ENCODE measurements around the gene TSEN54. TPM values are rescaled to one million over a fixed set of nuclear protein-coding genes. Genes with fewer than 3 reads are reported as not detected.

The TSEN54 gene
- total RNA-seq, 1 donor from 2014 or later: 25.3 TPM

DNA sequence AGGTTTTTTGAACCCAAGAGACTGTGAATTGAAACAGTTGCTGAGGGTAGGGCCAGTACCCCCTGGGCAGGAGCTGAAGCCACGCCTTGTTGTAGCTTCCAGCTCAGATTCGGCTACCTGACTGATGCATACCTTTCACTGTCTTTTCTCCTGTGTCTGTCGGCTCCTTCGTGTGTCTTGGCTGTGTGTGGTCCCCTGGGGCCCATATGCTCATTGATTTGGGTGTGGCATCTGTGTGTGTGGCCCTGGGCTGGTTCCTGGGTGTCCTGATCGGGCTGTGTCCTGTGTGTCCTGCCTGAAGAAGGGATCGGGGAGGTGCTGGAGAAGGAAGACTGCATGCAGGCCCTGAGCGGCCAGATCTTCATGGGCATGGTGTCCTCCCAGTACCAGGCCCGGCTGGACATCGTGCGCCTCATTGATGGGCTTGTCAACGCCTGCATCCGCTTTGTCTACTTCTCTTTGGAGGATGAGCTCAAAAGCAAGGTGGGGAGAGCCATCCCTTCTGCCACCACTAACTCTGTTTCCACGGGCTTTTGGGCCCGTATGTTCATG, 21.9 kb upstream of the TSEN54 start:
- H3K27me3 ChIP-seq (ENCODE audit: control insufficient read depth, insufficient read depth, low read length): no peaks in the 10 kb centered on the region
- DNase-seq (ENCODE audit: low read depth) (no peak), FAIRE-seq (no peak)
- TF ChIP-seq, protein P1, sequence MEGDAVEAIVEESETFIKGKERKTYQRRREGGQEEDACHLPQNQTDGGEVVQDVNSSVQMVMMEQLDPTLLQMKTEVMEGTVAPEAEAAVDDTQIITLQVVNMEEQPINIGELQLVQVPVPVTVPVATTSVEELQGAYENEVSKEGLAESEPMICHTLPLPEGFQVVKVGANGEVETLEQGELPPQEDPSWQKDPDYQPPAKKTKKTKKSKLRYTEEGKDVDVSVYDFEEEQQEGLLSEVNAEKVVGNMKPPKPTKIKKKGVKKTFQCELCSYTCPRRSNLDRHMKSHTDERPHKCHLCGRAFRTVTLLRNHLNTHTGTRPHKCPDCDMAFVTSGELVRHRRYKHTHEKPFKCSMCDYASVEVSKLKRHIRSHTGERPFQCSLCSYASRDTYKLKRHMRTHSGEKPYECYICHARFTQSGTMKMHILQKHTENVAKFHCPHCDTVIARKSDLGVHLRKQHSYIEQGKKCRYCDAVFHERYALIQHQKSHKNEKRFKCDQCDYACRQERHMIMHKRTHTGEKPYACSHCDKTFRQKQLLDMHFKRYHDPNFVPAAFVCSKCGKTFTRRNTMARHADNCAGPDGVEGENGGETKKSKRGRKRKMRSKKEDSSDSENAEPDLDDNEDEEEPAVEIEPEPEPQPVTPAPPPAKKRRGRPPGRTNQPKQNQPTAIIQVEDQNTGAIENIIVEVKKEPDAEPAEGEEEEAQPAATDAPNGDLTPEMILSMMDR (IDR thresholded peaks at IDR 0.05; ENCODE audit: insufficient read depth, low read length, severe bottlenecking): no peak
- no peak overlapping the region for H3K4me3 ChIP-seq (ENCODE audit: low read depth, low read length)
- peaks cover 18% of the 10 kb centered on the region for H3K36me3 ChIP-seq (ENCODE audit: control insufficient read depth, insufficient read depth, low read length)

DNA sequence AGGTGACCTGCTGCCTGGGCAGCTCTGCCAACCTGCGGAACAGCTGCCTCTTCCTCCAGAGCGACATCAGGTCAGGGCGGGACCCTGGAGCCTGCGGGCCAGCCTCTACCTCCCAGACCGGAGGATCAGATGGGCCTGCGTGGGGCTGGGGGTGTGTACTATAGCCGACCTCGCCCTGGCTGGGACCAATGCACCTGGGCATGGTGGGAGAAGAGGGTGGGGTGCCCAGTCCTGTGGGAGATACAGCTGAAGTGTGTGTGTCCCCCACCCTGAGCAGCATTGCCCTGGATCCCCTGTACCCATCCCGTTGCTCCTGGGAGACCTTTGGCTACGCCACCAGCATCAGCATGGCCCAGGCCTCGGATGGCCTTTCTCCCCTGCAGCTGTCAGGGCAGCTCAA, 20.3 kb upstream of the TSEN54 start:
- Histone ChIP-seq H3K36me3 (ENCODE audit: control insufficient read depth, insufficient read depth, low read length) (peaks cover 18% of the 10 kb centered on the region), H3K27me3 (ENCODE audit: control insufficient read depth, insufficient read depth, low read length) (no peaks in the 10 kb centered on the region), H3K4me3 (ENCODE audit: low read depth, low read length) (no peak overlapping the region)
- FAIRE-seq: no peak
- TF ChIP-seq, protein P1 (IDR thresholded peaks at IDR 0.05; ENCODE audit: insufficient read depth, low read length, severe bottlenecking): no peak
- DNase-seq (ENCODE audit: low read depth): no peak

DNA sequence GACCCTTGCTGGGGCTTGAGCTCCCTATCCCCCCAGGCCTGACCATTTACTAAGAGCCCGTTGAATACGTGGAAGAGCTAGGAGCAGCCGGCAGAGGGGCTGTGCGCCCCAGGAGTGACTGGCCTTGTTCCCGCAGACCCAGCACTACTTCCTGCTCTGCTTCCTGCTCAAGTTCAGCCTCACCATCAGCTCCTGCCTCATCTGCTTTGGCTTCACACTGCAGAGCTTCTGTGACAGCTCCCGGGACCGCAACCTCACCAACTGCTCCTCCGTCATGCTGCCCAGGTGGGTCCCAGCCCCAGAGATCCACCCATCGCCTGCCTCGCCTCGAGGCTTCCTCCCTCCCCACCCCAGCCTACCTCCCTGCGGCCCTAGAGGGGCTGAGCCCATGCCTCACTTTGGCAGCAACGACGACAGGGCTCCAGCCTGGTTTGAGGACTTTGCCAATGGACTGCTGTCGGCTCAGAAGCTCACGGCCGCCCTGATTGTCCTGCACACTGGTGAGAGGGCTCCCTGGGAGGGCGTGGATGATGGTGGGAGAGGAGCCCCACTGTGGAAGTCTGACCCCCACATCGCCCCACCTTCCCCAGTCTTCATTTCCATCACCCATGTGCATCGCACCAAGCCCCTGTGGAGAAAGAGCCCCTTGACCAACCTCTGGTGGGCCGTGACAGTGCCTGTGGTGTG, 18.1 kb upstream of the TSEN54 start:
- DNase-seq (ENCODE audit: low read depth): no peak
- Histone ChIP-seq H3K4me3 (ENCODE audit: low read depth, low read length) (no peak overlapping the region), H3K27me3 (ENCODE audit: control insufficient read depth, insufficient read depth, low read length) (no peaks in the 10 kb centered on the region), H3K36me3 (ENCODE audit: control insufficient read depth, insufficient read depth, low read length) (peaks cover 15% of the 10 kb centered on the region)
- TF ChIP-seq, protein P1 (IDR thresholded peaks at IDR 0.05; ENCODE audit: insufficient read depth, low read length, severe bottlenecking): no peak
- FAIRE-seq: no peak

DNA sequence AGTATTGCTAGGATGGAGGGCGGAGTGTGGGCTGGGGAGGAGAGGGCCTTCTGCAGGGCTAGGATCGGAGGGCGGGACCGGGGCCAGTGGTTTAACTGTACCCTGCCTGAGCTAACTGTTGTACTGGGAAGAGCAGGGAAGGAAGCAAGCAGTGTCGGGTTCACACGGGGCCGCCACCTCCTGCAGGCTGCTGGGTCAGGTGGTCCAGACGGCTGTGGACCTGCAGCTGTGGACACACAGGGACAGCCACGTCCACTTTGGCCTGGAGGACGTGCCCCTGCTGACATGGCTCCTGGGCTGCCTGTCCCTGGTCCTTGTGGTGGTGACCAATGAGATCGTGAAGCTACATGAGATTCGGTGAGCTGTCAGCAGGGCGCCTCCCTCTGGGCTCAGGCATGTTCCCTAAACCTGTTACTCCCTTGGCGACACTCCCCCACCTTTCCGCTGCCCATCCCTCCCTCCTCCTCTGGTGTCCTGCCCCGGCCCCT, 17.6 kb upstream of the TSEN54 start:
- H3K4me3 ChIP-seq (ENCODE audit: low read depth, low read length): no peak overlapping the region
- H3K27me3 ChIP-seq (ENCODE audit: control insufficient read depth, insufficient read depth, low read length): no peaks in the 10 kb centered on the region
- FAIRE-seq (peak; percentile 13), DNase-seq (ENCODE audit: low read depth) (no peak)
- TF ChIP-seq, protein P1 (IDR thresholded peaks at IDR 0.05; ENCODE audit: insufficient read depth, low read length, severe bottlenecking): peak; percentile 22
- H3K36me3 ChIP-seq (ENCODE audit: control insufficient read depth, insufficient read depth, low read length): peaks cover 18% of the 10 kb centered on the region

DNA sequence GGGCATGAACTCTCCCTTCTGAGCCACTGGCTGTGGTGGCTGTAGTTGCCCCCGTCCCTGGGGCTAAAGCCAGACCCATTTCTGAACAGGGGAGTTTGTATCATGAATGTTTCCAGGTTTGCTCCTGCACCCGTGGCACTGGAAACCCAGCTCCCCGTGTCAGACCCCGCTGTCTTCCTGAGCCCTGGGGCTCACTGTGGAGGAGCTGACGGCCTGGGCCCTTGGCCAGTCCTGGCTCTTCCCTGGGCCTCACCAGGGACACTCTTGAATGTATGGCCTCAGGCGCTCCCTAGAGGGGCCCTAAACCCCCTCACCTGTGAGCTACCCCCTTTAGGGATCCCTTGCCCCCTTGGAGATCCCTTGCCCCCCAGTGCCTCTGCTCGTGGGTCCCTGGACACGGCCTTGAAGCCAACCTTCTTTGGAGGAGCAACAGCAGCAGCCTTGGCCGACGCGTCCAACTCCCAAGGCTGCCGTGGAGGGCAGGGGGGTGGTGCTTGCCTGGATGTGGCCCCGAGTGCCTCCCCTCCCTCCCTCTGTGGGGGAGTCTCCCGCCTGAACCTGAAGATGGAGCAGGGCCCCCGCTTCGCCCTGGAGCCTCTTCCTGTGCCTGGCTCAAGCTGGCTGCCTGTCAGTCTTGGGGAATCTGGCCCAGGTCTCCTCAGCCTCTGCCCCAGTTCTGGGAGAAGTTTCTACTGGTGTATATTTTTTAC, 16.9 kb upstream of the TSEN54 start:
- peaks cover 18% of the 10 kb centered on the region for H3K36me3 ChIP-seq (ENCODE audit: control insufficient read depth, insufficient read depth, low read length)

More for the DNA sequence above, 16.9 kb upstream of the TSEN54 start:
- DNase-seq (ENCODE audit: low read depth): no peak
- TF ChIP-seq, protein P1 (IDR thresholded peaks at IDR 0.05; ENCODE audit: insufficient read depth, low read length, severe bottlenecking): no peak
- no peak for FAIRE-seq
- Histone ChIP-seq H3K4me3 (ENCODE audit: low read depth, low read length) (no peak overlapping the region), H3K27me3 (ENCODE audit: control insufficient read depth, insufficient read depth, low read length) (no peaks in the 10 kb centered on the region)
